ENCODE data around the gene SLX4. TPM values are rescaled to one million over a fixed set of nuclear protein-coding genes. Genes with fewer than 3 reads are reported as not detected.

Gene SLX4
- total RNA-seq, 3 donors from 2014 or later, result 7.6 to 9.1 (median 8.6) TPM

GRCh38 chr16:3574195-3574594, 37.2 kb downstream of the SLX4 start:
- no peak overlapping the region for H3K4me3 Mint-ChIP-seq
- DNase-seq, result no peak

GRCh38 chr16:3573146-3573815, 38.1 kb downstream of the SLX4 start:
- H3K36me3 Mint-ChIP-seq (ENCODE audit: insufficient read depth), result peaks cover 19% of the 10 kb centered on the region
- ATAC-seq (no peak), DNase-seq (no peak)
- H3K27me3 Mint-ChIP-seq (ENCODE audit: low read depth), result no peaks in the 10 kb centered on the region
- peaks cover 50% of the 10 kb centered on the region for H3K4me1 Mint-ChIP-seq (ENCODE audit: low read depth)
- H3K9me3 Mint-ChIP-seq, result peaks cover 8% of the 10 kb centered on the region
- H3K4me3 Mint-ChIP-seq, result no peak overlapping the region

More at GRCh38 chr16:3574195-3574594, 37.2 kb downstream of the SLX4 start:
- peaks cover 56% of the 10 kb centered on the region for H3K4me1 Mint-ChIP-seq (ENCODE audit: low read depth)
- no peak for ATAC-seq
- peaks cover 8% of the 10 kb centered on the region for H3K9me3 Mint-ChIP-seq
- H3K27me3 Mint-ChIP-seq (ENCODE audit: low read depth), result no peaks in the 10 kb centered on the region
- H3K36me3 Mint-ChIP-seq (ENCODE audit: insufficient read depth), result peaks cover 17% of the 10 kb centered on the region

- peaks cover 24% of the 10 kb centered on the region for H3K36me3 Mint-ChIP-seq (ENCODE audit: insufficient read depth)
- no peak overlapping the region for H3K4me3 Mint-ChIP-seq
- ATAC-seq (no peak), DNase-seq (no peak)
- peaks cover 8% of the 10 kb centered on the region for H3K9me3 Mint-ChIP-seq
- H3K27me3 Mint-ChIP-seq (ENCODE audit: low read depth), result no peaks in the 10 kb centered on the region
- peaks cover 31% of the 10 kb centered on the region for H3K4me1 Mint-ChIP-seq (ENCODE audit: low read depth)
These were observed 40.9 kb downstream of the SLX4 start for GRCh38 chr16:3570420-3571062.

GRCh38 chr16:3569851-3570250, 41.6 kb downstream of the SLX4 start:
- ATAC-seq, result no peak

GRCh38 chr16:3566990-3567389, 44.4 kb downstream of the SLX4 start:
- no peak overlapping the region for H3K4me3 Mint-ChIP-seq
- H3K27me3 Mint-ChIP-seq (ENCODE audit: low read depth), result no peaks in the 10 kb centered on the region
- H3K9me3 Mint-ChIP-seq, result peaks cover 8% of the 10 kb centered on the region
- ATAC-seq, result no peak
- no peak for DNase-seq
- H3K4me1 Mint-ChIP-seq (ENCODE audit: low read depth), result peaks cover 9% of the 10 kb centered on the region
- H3K36me3 Mint-ChIP-seq (ENCODE audit: insufficient read depth), result peaks cover 29% of the 10 kb centered on the region

More at GRCh38 chr16:3569851-3570250, 41.6 kb downstream of the SLX4 start:
- Mint-ChIP-seq H3K9me3 (peaks cover 8% of the 10 kb centered on the region), H3K27me3 (ENCODE audit: low read depth) (no peaks in the 10 kb centered on the region), H3K4me3 (no peak overlapping the region), H3K36me3 (ENCODE audit: insufficient read depth) (peaks cover 29% of the 10 kb centered on the region), H3K4me1 (ENCODE audit: low read depth) (peaks cover 24% of the 10 kb centered on the region)
- no peak for DNase-seq

- no peaks in the 10 kb centered on the region for H3K27me3 Mint-ChIP-seq (ENCODE audit: low read depth)
- no peaks in the 10 kb centered on the region for H3K9me3 Mint-ChIP-seq
- ATAC-seq (no peak), DNase-seq (no peak)
- no peak overlapping the region for H3K4me3 Mint-ChIP-seq
- H3K4me1 Mint-ChIP-seq (ENCODE audit: low read depth), result peaks cover 1% of the 10 kb centered on the region
- peaks cover 20% of the 10 kb centered on the region for H3K36me3 Mint-ChIP-seq (ENCODE audit: insufficient read depth)
These were observed 46.6 kb downstream of the SLX4 start for GRCh38 chr16:3564889-3565141.

- Mint-ChIP-seq H3K4me1 (ENCODE audit: low read depth) (peaks cover 1% of the 10 kb centered on the region), H3K36me3 (ENCODE audit: insufficient read depth) (peaks cover 21% of the 10 kb centered on the region), H3K4me3 (no peak overlapping the region), H3K27me3 (ENCODE audit: low read depth) (no peaks in the 10 kb centered on the region), H3K9me3 (no peaks in the 10 kb centered on the region)
- DNase-seq (no peak), ATAC-seq (no peak)
These were observed 47.1 kb downstream of the SLX4 start for GRCh38 chr16:3564130-3564888.

- Mint-ChIP-seq H3K4me1 (ENCODE audit: low read depth) (no peaks in the 10 kb centered on the region), H3K36me3 (ENCODE audit: insufficient read depth) (peaks cover 21% of the 10 kb centered on the region), H3K9me3 (no peaks in the 10 kb centered on the region), H3K4me3 (no peak overlapping the region), H3K27me3 (ENCODE audit: low read depth) (no peaks in the 10 kb centered on the region)
- no peak for ATAC-seq
- no peak for DNase-seq
These were observed 48.4 kb downstream of the SLX4 start for GRCh38 chr16:3562914-3563480.

- Mint-ChIP-seq H3K36me3 (ENCODE audit: insufficient read depth) (peaks cover 26% of the 10 kb centered on the region), H3K27me3 (ENCODE audit: low read depth) (no peaks in the 10 kb centered on the region), H3K9me3 (no peaks in the 10 kb centered on the region), H3K4me3 (no peak overlapping the region), H3K4me1 (ENCODE audit: low read depth) (no peaks in the 10 kb centered on the region)
- ATAC-seq, result no peak
- no peak for DNase-seq
These were observed 49.8 kb downstream of the SLX4 start for GRCh38 chr16:3561626-3562025.

- no peak for ATAC-seq
- H3K4me3 Mint-ChIP-seq, result no peak overlapping the region
- DNase-seq, result no peak
- no peaks in the 10 kb centered on the region for H3K27me3 Mint-ChIP-seq (ENCODE audit: low read depth)
- H3K9me3 Mint-ChIP-seq, result no peaks in the 10 kb centered on the region
- H3K4me1 Mint-ChIP-seq (ENCODE audit: low read depth), result peaks cover 5% of the 10 kb centered on the region
- peaks cover 44% of the 10 kb centered on the region for H3K36me3 Mint-ChIP-seq (ENCODE audit: insufficient read depth)
These were observed 57.0 kb downstream of the SLX4 start for GRCh38 chr16:3554351-3554928.

GRCh38 chr16:3553138-3553923, 58.1 kb downstream of the SLX4 start:
- H3K4me3 Mint-ChIP-seq, result no peak overlapping the region
- H3K36me3 Mint-ChIP-seq (ENCODE audit: insufficient read depth), result peaks cover 48% of the 10 kb centered on the region
- DNase-seq, result no peak
- peaks cover 5% of the 10 kb centered on the region for H3K4me1 Mint-ChIP-seq (ENCODE audit: low read depth)
- ATAC-seq, result no peak
- H3K27me3 Mint-ChIP-seq (ENCODE audit: low read depth), result no peaks in the 10 kb centered on the region
- H3K9me3 Mint-ChIP-seq, result no peaks in the 10 kb centered on the region

GRCh38 chr16:3550851-3551847, 60.3 kb downstream of the SLX4 start:
- no peaks in the 10 kb centered on the region for H3K9me3 Mint-ChIP-seq

GRCh38 chr16:3549906-3550305, 61.5 kb downstream of the SLX4 start:
- Mint-ChIP-seq H3K4me3 (no peak overlapping the region), H3K4me1 (ENCODE audit: low read depth) (peaks cover 5% of the 10 kb centered on the region), H3K27me3 (ENCODE audit: low read depth) (no peaks in the 10 kb centered on the region), H3K36me3 (ENCODE audit: insufficient read depth) (peaks cover 42% of the 10 kb centered on the region), H3K9me3 (no peaks in the 10 kb centered on the region)
- no peak for DNase-seq
- ATAC-seq, result no peak

More at GRCh38 chr16:3550851-3551847, 60.3 kb downstream of the SLX4 start:
- peaks cover 44% of the 10 kb centered on the region for H3K36me3 Mint-ChIP-seq (ENCODE audit: insufficient read depth)
- peaks cover 5% of the 10 kb centered on the region for H3K4me1 Mint-ChIP-seq (ENCODE audit: low read depth)
- H3K27me3 Mint-ChIP-seq (ENCODE audit: low read depth), result no peaks in the 10 kb centered on the region
- H3K4me3 Mint-ChIP-seq, result no peak overlapping the region
- ATAC-seq, result no peak
- no peak for DNase-seq
